NK-92 treated with Interleukin-12 subunit alpha and Interleukin-12 subunit beta, amount 100 ng/mL, for 24 hours (cell line): ENCODE results near the gene RNF7.
"Not testable (repeated sequence)": the region's sequence is repeated elsewhere in the genome, so short reads cannot be mapped to it uniquely, and the experiment has no call there.

Source experiments
- DNase-seq: peaks from one replicate; lab custom pipeline; 2025; lab: John Stamatoyannopoulos, UW

Gene RNF7

DNA sequence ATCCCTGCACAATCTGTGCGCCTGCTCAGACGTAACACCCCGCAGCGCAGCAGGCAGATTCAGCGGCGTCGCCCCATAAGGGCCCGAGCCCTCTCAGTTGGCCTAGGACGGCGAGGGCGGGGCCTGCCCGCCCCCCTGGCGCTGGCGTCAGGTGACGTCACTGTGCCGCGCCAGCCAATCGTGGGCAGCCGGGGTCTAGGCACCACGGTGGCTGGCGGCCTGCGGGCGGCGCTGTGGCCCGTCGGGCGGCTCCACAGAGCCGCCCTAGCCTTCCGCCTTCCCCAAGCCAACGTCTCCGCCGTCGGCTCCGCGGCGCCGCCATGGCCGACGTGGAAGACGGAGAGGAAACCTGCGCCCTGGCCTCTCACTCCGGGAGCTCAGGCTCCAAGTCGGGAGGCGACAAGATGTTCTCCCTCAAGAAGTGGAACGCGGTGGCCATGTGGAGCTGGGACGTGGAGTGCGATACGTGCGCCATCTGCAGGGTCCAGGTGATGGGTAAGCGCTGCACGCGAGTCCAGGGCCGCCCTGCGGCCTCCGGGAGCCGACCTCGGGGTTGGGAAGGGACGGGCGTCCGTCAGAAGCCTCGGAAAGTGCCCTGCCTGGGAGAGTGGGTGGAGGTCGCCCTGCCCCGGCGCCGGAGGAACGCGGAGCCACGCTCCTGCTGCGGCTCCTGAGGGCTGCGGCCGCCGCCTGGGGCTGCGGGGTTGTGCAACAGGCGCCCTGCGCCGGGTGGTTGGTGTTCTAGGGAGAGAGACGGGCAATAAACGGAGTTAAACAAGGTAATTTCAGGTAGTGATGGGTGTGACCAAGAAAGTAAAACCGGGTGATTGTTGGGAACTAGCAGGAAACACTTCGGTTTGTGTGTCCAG, at the start of gene RNF7:
RNF7 (plus strand) TSS at position 277 of the 869 bp plus-strand sequence; CDS start at position 321, 44 bp downstream.
- peak; percentile 92 for DNase-seq

DNA sequence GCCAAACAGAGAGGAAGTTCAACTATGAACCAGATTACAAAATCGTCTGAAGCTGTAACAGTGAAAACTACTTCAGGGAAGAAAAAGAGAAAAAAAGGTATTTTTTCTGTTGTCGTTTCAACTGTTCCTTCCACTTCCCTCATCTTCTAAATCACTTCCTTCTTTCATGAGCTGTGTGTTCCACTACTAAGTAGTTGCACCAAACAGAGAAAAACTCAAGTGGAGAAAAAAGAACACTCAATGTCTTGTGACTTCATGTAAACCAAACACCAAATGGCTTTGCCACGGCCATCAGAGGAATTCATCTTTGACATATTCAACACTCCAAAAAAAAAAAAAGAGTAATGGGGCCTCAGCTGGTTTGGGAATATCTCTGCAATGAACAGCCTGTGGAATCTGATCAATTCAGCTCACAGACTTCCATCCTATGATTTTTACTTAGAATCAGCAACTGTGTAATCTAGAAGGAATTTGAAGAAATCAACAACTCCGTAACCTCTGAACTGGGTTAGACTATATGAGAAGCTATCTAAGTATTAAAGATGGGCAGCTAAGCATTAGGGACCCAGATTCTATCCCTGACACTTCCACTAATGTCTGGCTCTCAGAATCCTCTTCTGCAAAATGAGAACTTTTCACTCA, 47.5 kb upstream of the RNF7 start:
- no peak for DNase-seq

DNA sequence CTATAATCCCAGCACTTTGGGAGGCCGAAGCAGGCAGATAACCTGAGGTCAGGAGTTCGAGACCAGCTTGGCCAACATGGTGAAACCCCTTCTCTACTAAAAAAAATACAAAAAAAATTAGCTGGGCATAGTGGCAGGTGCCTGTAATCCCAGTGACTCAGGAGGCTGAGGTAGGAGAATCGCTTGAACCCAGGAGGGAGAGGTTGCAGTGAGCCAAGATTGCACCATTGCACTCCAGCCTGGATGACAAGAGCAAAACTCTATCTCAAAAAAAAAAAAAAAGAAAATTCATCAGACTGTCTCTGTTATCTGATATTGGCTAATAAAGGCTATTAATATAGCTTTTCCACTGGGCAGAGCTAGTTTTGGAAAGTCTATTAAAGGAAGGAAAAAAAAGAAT, 46.6 kb upstream of the RNF7 start:
- DNase-seq, result not testable (repeated sequence)

DNA sequence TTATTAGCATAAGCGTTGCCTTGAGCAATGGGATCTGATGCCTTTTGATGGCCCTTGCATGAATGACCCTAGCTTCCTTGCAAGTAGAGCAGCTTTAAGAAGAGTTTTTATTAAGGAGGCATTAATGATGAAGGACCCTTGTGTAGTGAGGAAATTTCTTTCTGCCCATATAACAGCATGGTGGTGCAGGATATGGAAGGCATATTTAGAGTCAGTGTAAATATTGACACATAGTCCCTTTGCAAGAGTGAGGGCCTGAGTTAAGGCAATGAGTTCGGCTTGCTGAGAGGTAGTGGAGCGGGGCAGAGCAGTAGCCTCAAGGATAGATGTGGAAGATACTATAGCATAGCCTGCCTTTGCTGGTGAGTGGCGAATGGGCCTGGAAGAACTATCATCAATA, 45.1 kb upstream of the RNF7 start:
- not testable (repeated sequence) for DNase-seq

DNA sequence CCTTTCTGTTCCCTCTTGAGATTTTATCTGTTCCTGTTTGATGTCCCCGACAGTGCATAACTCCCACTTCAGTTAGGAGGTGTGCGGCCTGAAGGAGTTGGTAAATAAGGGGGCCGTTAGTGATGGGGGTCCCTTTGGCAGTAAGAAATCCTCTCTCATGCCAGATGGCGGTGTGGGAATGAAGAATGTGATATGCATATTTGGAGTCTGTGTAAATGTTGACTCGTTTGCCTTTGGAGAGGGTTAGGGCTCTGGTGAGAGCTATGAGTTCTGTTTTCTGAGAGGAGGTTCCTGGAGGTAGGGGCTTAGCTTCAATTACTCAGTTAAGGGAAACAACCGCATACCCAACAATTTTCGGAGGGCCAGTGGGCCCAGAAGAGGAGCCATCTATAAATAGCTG, 38.8 kb upstream of the RNF7 start:
- DNase-seq, result no peak

DNA sequence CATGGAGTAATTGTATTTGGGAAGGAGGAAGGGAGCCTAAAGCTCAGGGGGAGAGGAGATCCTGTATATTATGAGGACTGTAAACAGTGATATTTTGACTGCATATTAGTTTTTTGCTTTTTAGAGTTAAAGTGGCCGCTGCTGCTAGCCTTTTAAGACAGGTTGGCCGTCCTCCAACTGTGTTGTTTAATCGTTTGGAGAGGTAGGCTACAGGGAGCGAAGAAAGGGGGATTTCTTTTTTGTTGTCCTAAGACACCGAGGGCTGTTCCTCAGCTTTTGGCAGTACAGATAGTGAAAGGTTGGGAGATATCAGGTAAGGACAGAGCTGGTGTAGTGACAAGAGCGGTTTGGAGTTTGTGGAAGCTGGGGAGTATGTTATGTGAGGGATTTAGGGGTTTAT, 38.2 kb upstream of the RNF7 start:
- DNase-seq, result no peak

DNA sequence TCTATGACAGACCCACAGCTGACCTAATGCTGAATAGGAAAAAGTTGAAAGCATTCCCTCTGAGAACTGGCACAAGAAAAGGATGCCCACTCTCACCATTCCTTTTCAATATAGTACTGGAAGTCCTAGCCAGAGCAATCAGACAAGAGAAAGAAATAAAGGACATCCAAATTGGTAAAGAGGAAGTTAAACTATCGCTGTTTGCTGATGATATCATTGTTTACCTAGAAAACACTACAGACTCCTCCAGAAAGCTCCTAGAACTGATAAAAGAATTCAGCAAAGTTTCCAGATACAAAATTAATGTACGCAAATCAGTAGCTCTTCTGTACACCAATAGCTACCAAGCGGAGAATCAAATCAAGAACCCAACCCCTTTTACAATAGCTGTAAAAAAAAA, 34.7 kb upstream of the RNF7 start:
- not testable (repeated sequence) for DNase-seq

DNA sequence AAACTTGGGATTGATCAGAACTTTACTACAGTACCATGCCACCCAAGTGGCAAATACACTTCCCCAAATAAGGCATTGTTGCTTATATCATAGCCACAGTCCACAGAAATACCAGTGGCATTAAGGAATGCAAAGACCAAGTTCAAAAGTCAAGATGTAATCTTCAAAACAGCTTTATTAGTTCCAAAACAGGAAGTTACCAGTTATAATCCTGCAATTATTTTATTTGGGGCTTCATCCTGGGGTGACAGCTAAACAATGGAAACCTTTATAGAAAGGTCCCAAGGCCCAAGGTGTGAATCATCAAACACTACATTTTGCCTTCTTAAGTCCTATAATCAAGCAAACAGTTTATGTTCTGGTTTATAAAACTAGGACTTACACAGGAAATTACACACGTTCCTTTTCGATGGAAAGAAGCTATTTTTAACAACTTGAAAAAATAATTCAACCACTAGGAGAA, 30.3 kb upstream of the RNF7 start:
- DNase-seq, result no peak

DNA sequence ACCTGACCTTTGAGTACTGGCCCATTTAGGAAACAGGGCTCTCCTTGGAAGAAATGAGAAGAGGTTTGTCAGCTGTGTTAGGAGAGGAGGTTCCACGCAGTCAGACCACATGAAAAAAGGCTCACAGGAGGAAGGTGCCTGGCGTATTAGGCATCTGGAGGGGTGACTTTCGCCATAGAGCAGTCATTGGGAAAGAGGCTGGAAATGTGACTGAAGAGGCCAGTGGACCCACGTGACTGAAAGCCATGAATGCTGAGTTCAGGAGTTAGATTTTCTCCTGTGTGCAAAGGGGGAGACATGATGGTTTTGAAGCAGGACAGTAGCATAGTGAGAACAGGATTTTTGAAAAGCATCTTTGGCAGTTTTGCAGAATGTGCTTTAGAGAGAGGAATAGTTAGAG, 29.7 kb upstream of the RNF7 start:
- DNase-seq, result no peak

DNA sequence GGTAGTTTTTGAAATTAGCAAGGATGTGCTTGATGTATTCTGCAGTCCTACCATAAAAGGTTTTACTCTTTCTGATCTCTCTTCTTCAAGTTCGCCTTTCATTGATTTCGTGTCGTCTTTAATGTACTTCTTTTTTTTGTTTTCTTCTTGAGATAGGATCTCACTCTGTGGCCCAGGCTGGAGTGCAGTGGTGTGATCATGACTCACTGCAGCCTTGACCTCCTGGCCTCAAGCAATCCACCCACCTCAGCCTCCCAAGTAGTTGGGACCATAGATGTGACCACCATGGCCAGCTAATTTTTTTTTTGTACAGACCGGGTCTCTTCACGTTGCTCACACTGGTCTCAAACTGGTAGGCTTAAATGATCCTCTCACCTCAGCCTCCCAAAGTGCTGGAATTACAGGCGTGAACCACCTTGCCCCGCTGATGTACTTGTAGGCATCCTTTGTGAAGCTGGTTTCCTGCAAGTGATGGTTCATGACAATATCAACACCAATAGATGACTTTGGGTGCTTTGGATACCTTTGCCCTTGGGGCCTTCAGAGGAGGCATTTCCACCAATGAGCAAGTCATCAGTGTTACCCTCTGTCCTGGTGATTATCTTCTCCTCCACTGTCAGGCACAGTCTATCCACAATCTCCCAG, 28.9 kb upstream of the RNF7 start:
- DNase-seq, result no peak

DNA sequence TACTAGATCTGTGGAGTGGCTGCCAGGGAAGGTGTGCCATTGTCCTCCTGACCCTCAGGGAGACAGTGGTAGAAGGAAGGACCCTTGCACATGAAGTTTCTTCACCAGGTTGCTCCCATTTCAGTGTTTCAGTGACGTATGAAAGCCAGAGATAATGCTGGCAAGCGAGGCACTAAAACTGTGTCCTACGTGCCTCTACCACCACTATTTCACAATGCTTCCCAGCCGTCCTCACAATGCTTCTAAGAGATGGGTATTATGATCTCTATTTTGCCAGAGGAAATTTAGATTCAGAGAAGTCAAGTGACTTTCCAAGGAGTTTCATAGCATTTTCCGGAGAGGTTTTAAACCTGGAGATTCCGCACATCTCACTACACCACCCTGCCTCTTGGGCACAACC, 28.0 kb upstream of the RNF7 start:
- DNase-seq, result no peak

DNA sequence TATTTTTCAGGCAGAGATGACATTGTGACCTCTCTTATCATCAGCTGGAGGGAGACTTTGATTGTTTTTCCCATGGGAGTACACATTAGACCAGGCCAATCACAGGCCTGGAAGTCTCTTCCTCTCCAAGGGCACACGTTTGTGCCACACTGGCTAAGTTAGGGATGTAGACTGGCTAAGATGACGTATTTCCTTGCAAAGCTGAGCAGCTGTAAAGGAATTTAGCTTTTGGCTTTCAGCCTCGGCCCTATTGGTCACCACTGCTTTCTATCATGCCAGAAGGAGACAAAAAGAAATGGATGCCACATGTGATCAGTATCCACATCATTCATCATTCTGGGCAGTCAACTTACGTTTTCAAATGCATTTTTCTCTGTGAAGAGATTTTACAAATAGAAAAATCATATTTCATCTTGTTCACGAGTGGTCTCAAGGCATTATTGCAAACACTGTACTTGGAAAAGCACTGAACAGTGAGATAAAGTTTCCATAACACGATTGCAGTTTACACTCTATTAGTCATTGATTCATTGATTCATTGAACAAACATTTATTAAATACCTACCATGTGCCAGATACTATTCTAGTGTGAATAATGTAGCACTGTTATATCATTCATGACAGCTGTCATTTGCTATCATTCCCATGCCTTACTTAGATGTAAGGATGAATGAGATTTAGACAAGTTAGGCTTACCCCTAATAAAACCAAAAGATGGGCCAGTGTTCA, 27.0 kb upstream of the RNF7 start:
- no peak for DNase-seq

DNA sequence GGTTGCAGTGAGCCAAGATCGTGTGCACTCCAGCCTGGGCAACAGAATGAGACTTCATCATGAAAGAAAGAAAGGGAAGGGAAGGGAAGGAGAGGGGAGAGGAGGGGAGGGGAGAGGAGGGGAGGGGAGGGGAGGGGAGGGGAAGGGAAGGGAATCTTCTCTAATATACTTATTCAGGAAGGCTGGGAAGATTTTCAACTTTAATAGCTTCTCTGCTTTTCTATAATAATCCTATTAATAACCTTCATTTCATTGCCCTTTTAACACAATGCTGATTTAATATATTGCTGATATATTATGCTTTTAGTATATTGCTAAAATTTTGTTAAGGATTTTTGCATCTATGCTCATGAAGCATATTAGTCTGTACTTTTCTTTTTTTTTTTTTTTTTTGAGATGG, 23.4 kb upstream of the RNF7 start:
- no peak for DNase-seq

DNA sequence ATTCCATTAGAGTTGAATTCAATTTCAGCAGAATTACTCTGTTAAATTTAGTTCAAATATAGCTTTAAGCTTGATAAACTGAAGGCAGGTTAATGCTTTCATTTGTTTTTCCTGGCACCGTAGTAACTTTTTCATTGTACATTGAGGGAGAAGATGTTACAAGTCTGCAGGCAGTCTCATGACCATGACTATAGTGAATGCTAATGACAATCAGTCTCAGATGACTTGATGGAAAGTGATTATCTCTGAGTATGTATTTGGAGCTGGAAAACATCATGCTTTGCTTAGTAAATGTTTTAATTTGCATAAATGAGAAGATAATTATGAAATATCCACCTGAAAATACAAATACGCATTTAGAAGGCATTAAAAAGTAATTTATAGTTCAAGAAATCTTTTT, 16.0 kb upstream of the RNF7 start:
- no peak for DNase-seq

DNA sequence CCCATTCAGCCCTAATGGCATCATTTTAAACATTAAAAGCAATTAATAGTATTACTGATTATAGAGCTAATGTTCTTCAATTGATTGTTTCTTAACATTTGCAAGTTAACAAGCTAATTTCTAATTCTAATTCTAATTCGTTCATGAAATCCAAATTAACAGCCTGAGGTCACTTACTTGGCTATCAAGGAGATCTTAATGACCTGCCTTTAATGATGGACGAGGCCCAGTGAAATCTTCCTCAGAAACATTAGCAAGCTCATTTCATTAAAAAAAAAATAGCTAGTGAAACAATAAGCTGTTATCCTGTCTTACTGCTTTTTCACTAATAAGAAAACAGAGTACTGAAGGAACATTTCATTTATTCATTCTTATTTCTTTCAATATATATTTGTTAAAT, 15.4 kb upstream of the RNF7 start:
- DNase-seq, result no peak

DNA sequence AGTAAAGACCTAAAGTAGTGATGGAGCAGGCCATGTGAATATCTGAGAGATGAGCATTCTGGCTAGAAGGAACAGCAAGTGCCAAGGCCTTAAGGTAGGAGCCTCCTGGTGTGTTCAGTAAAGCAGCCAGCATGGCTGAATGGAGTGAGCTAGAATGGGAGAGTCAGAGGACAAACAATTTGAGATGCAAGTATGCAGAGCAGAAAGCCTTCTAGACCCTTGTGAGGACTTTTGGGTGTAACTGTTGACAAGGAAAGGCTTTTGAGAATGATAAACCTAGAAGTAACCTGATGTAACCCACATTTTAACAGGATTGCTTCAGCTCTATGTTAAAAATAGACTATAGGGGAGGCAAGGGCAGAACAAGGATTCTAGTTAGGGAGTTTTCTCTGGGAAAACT, 14.8 kb upstream of the RNF7 start:
- DNase-seq, result no peak

DNA sequence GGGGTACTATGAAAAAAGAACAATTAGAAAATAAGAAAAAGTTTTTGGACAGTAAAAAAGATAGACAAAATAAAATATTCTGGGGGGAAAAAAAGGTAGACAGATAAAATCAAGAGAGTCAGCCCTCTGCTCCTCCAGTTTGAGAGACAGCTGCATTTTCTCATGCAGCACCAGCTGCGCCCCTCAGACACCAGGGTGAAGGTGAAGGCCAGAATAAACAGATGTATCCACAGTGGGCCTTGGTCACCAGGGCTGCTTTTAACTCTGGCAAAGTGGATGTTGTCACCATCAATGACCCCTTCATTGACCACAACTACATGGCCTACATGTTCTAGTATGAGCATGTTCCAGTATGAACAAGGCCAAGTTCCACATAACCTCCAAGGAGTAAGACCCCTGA, 13.9 kb upstream of the RNF7 start:
- DNase-seq, result no peak

DNA sequence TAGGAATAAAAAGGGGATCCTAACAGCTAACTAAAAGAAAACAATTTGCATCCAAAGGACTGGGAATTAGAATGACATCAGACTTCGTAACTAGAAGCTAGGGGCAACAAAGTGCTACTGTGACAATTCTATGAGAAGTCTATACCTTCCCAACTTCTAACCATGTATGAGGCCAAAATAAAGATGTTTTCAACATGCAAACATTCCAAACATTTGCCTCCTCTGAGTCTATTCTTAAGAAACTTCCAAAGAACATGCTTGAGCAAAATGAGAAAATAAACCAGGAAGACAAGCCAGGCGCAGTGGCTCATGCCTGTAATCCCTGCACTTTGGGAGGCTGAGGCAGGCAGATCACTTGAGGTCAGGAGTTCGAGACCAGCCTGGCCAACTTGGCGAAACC, 13.1 kb upstream of the RNF7 start:
- no peak for DNase-seq

DNA sequence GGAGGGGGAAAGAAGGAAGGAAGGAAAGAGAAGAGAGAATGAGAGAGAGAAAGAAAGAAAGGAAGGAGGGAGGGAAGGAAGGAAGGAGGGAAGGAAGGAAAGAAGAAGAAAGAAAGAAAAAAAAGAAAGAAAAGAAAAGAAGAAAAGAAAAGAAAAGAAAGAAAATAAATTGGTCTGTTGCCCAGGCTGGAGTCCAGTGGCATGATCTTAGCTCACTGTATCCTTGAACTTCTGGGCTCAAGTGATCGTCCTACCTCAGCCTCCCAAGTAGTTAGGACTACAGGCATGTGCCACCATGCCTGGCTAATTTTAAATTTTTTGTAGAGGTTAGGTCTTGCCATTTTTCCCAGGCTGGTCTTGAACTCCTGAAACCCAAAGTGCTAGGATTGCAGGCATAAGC, 11.6 kb upstream of the RNF7 start:
- no peak for DNase-seq

DNA sequence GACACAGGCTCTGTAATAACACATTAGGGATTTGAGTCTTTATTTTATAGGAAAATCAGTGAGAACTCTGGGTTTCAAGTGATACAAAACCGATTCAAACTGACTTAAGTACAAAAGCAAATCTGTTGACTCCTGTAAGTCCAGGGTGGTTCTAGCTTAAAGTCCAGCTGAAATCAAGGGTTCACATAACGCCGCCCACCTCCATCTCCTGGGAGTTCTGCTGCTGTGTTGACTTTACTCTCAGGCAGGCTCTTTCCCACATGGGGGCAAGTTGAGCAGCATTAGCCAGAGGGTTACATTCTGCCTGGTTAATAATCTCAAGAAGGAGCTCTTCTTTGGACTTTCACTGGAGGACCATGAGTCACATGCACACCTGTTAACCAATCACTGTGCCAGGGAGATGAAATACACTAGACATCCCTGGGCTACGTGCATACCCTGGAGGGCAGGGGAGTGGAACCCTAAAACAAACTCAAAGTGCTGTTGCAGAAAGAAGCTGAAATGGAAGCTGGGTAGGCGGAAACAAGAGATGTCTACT, 9.7 kb upstream of the RNF7 start:
- DNase-seq, result no peak

DNA sequence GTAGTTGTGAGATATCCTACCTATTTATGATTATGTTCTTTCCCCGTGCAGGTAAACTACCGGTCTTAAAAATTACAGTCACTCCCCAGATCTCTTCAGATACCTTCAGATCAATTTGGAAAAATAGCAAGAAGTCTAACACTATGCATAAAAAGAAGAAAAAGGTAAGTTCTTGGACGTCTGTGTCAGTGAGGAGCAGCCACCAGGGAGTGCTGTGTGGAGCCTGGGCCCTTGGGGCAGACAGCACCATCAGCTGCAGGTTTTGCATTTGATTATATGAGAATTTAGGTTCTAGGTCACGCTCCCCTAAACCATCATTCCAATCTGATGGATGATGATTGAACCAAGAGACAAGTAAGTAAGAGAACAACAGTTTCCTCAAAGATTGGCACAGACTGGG, 8.9 kb upstream of the RNF7 start:
- DNase-seq, result no peak

DNA sequence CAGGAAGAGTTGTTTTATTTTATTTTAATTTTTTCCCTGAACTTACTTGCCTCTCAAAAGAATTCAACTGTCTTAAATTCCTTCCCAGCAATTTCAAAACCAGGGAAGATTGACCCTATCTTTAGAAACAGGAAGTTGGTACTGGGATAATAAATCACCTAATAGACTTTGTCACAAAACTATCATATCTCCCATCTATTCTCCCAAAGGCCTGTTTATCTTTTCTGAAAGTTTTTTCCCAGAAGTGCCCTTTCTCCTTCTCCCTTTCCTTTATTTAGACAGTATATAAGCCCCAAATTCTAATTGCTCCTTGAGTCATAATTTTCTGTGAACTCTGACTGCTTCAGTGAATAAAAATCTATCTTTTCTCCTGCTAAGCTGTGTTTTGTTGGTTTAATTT, 2.9 kb upstream of the RNF7 start:
- DNase-seq, result no peak
